Keratinocyte (primary cell): ENCODE results near the gene CD180. TPM values are rescaled to one million over a fixed set of nuclear protein-coding genes. Genes with fewer than 3 reads are reported as not detected.

ENCODE experiments used
- DNase-seq: peaks from one replicate; pipeline ENCODE4 v3.0.0-alpha.2; 2011; ENCODE audit warnings: low read depth, missing footprints, low spot score
- FAIRE-seq: peaks from 2 replicates; lab custom pipeline; 2011; peaks lifted over from hg19 to GRCh38; lab: Jason Lieb, UNC
- H2AFZ ChIP-seq: 2 replicates; pipeline ENCODE4 v1.6.0; 2012; ENCODE audit warnings: low read length, control low read depth, inconsistent platforms; ENCODE audit not compliant: control insufficient read depth
- H3K27ac ChIP-seq: 2 replicates; pipeline ENCODE4 v1.5.1; 2011; ENCODE audit warnings: low read length; ENCODE audit not compliant: control insufficient read depth, insufficient read depth
- H3K27me3 ChIP-seq: 3 replicates; pipeline ENCODE4 v1.6.0; 2011; ENCODE audit warnings: low read length; ENCODE audit not compliant: control insufficient read depth, insufficient read depth; ENCODE audit errors: extremely low read depth
- H3K36me3 ChIP-seq, 2 experiments: 2 replicates in 1 of 2; 3 replicates in 1 of 2; pipeline ENCODE4 v1.5.1; 2011; ENCODE audit warnings: low read length in 2 of 2, mild to moderate bottlenecking in 1 of 2; ENCODE audit not compliant: control insufficient read depth in 2 of 2, insufficient read depth in 2 of 2; ENCODE audit errors: extremely low read depth in 1 of 2
- H3K4me1 ChIP-seq: 3 replicates; pipeline ENCODE4 v1.5.1; 2011; ENCODE audit warnings: low read length; ENCODE audit not compliant: control insufficient read depth, insufficient read depth; ENCODE audit errors: extremely low read depth
- H3K4me2 ChIP-seq: 3 replicates; pipeline ENCODE4 v1.6.0; 2011; ENCODE audit warnings: low read depth, low read length; ENCODE audit not compliant: control insufficient read depth, insufficient read depth; ENCODE audit errors: extremely low read depth
- H3K4me3 ChIP-seq, 3 experiments: fragments of 200-600 bp in 1 of 3; sonication (generic) in 1 of 3; 2 replicates in 2 of 3; 3 replicates in 1 of 3; pipeline ENCODE4 v1.5.1; 2011 to 2016; ENCODE audit warnings: low read length in 3 of 3, mild to moderate bottlenecking in 3 of 3, control low read depth in 2 of 3, inconsistent platforms in 1 of 3, low read depth in 1 of 3, mixed read lengths in 1 of 3, mixed run types in 1 of 3, moderate library complexity in 1 of 3; ENCODE audit not compliant: control insufficient read depth in 2 of 3, insufficient read depth in 2 of 3; ENCODE audit errors: extremely low read depth in 1 of 3
- H3K79me2 ChIP-seq: 2 replicates; pipeline ENCODE4 v1.6.0; 2012; ENCODE audit warnings: low read length; ENCODE audit not compliant: control insufficient read depth, insufficient read depth
- H3K9ac ChIP-seq: 3 replicates; pipeline ENCODE4 v1.6.0; 2011; ENCODE audit warnings: low read length; ENCODE audit not compliant: control insufficient read depth, insufficient read depth; ENCODE audit errors: extremely low read depth
- H3K9me1 ChIP-seq: 3 replicates; pipeline ENCODE4 v1.6.0; 2011; ENCODE audit warnings: low read length; ENCODE audit not compliant: control insufficient read depth, insufficient read depth; ENCODE audit errors: extremely low read depth
- H3K9me3 ChIP-seq: 2 replicates; pipeline ENCODE4 v1.5.1; 2012; ENCODE audit warnings: low read depth, low read length; ENCODE audit not compliant: control insufficient read depth
- H4K20me1 ChIP-seq: 3 replicates; pipeline ENCODE4 v1.6.0; 2011; ENCODE audit warnings: low read length; ENCODE audit not compliant: control insufficient read depth, insufficient read depth; ENCODE audit errors: extremely low read depth
- EZH2 ChIP-seq: IDR thresholded peaks from one replicate; pipeline ENCODE4 v1.6.1; 2012; ENCODE audit warnings: inconsistent platforms, mild to moderate bottlenecking, low read length, moderate library complexity
- dilution Hi-C: fragments of 300-500 bp; cut with MboI; formaldehyde crosslinking; loops from one replicate; pipeline ENCODE4 v1.7.0; 2020; ENCODE audit warnings: low sequenced_read_pairs; ENCODE audit not compliant: extremely low pct_ligation_motif_present
- polyA plus RNA-seq, 5 experiments: library from polyadenylated mRNA; depleted of rRNA in 3 of 5; stranded (reverse) in 3 of 5; stranded (forward) in 1 of 5; unstranded in 1 of 5; fragments of >200 nt; gene quantifications; 1 replicate in 1 of 5; 2 replicates in 3 of 5; 3 replicates in 1 of 5; pipeline versions ENCODE4 v1.2.1 to v1.2.3, GENCODE V29; 2011 to 2012; ENCODE audit warnings: missing spikeins in 2 of 5, low read depth in 1 of 5, low replicate concordance in 1 of 5
- TF ChIP-seq, protein P1 (sequence below), 3 experiments: IDR thresholded peaks in 1 of 3; conservative IDR thresholded peaks in 1 of 3; optimal IDR thresholded peaks in 1 of 3; 2 replicates in 2 of 3; 3 replicates in 1 of 3; pipeline versions ENCODE3 to v1.5.1; 2011; ENCODE audit warnings: low read length in 3 of 3, mild to moderate bottlenecking in 3 of 3, moderate library complexity in 2 of 3, control low read depth in 1 of 3, inconsistent platforms in 1 of 3; ENCODE audit not compliant: insufficient read depth in 2 of 3; ENCODE audit errors: extremely low read depth in 1 of 3

CD180 gene
- polyA plus RNA-seq, 1 donor (not counting 4 experiments of a cell fraction or from before 2014, with no cell fraction given) = not detected

DNA sequence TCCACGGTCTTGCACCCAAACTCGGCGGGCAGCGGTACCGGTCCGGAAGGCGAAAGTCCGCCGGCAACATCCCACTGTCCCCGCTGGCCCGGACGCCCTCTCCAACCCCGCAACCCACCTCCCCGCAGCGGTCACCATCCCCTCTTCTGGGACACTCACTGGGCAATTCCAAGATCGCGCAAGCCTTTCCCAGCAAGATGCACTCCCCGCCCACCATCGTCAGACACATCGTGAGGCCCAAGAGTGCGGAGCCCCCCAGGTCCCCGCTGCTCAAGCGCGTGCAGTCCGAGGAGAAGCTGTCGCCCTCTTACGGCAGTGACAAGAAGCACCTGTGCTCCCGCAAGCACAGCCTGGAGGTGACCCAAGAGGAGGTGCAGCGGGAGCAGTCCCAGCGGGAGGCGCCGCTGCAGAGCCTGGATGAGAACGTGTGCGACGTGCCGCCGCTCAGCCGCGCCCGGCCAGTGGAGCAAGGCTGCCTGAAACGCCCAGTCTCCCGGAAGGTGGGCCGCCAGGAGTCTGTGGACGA, 33.3 kb downstream of the CD180 start:
- peaks cover 24% of the 10 kb centered on the region for H3K4me1 ChIP-seq
- H3K27me3 ChIP-seq = no peaks in the 10 kb centered on the region
- no peak overlapping the region for H3K4me3 ChIP-seq
- dilution Hi-C loops = no loop called here
- H3K9ac ChIP-seq = no peak overlapping the region
- TF ChIP-seq, protein P1, sequence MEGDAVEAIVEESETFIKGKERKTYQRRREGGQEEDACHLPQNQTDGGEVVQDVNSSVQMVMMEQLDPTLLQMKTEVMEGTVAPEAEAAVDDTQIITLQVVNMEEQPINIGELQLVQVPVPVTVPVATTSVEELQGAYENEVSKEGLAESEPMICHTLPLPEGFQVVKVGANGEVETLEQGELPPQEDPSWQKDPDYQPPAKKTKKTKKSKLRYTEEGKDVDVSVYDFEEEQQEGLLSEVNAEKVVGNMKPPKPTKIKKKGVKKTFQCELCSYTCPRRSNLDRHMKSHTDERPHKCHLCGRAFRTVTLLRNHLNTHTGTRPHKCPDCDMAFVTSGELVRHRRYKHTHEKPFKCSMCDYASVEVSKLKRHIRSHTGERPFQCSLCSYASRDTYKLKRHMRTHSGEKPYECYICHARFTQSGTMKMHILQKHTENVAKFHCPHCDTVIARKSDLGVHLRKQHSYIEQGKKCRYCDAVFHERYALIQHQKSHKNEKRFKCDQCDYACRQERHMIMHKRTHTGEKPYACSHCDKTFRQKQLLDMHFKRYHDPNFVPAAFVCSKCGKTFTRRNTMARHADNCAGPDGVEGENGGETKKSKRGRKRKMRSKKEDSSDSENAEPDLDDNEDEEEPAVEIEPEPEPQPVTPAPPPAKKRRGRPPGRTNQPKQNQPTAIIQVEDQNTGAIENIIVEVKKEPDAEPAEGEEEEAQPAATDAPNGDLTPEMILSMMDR (optimal IDR thresholded peaks at IDR 0.05 in 1 of 3, IDR thresholded peaks at IDR 0.05 in 1 of 3, conservative IDR thresholded peaks at IDR 0.05 in 1 of 3; ENCODE audit: extremely low read depth in 1 of 3, insufficient read depth in 2 of 3, low read length in 3 of 3) = no peak
- no peak for TF ChIP-seq EZH2
- H3K79me2 ChIP-seq = no peaks in the 10 kb centered on the region
- H4K20me1 ChIP-seq = no peaks in the 10 kb centered on the region
- no peaks in the 10 kb centered on the region for H3K9me1 ChIP-seq
- H3K4me2 ChIP-seq = no peak overlapping the region
- DNase-seq = no peak
- no peak overlapping the region for H3K27ac ChIP-seq
- H2AFZ ChIP-seq = no peak overlapping the region
- no peaks in the 10 kb centered on the region for H3K9me3 ChIP-seq
- FAIRE-seq = no peak
- H3K36me3 ChIP-seq = peaks cover 36 to 42% of the 10 kb centered on the region in 2 experiments

DNA sequence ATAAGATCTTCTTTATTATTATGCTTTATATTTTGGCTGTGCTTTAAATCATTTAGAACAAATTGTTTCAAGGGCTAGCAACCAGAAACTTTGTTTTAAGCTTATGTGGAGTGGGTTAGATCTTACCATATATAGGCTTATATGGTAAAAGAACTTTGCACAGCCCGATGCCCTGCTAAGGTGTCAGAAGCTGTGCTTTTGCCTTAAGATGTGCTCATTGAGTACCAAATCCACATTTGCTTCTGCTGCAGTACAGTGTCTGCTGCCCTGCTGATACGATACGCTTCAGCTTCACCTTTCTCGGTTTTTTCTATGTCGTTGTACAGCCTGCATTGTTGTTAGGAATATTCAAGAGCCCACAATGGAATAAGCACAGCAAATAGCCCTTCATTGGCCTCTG, 34.8 kb downstream of the CD180 start:
- H4K20me1 ChIP-seq = no peaks in the 10 kb centered on the region
- dilution Hi-C loops = no loop called here
- H3K27ac ChIP-seq = no peak overlapping the region
- peaks cover 24% of the 10 kb centered on the region for H3K4me1 ChIP-seq
- TF ChIP-seq, protein P1 (optimal IDR thresholded peaks at IDR 0.05 in 1 of 3, IDR thresholded peaks at IDR 0.05 in 1 of 3, conservative IDR thresholded peaks at IDR 0.05 in 1 of 3; ENCODE audit: extremely low read depth in 1 of 3, insufficient read depth in 2 of 3, low read length in 3 of 3) = no peak
- TF ChIP-seq EZH2 = no peak
- no peak overlapping the region for H3K4me3 ChIP-seq
- no peak overlapping the region for H3K9ac ChIP-seq
- no peak overlapping the region for H2AFZ ChIP-seq
- H3K9me3 ChIP-seq = no peaks in the 10 kb centered on the region
- no peak overlapping the region for H3K4me2 ChIP-seq
- no peaks in the 10 kb centered on the region for H3K27me3 ChIP-seq
- no peaks in the 10 kb centered on the region for H3K9me1 ChIP-seq
- FAIRE-seq (no peak), DNase-seq (no peak)
- H3K36me3 ChIP-seq = peaks cover 34 to 35% of the 10 kb centered on the region in 2 experiments
- no peaks in the 10 kb centered on the region for H3K79me2 ChIP-seq
